Globus pallidus (tissue), 1 donor: Measurements from ENCODE around the gene TOR3A.

Experiments
- DNase-seq: peaks from one replicate; pipeline ENCODE4 v3.0.0-alpha.2; 2015; ENCODE audit warnings: low spot score

Gene TOR3A

DNA sequence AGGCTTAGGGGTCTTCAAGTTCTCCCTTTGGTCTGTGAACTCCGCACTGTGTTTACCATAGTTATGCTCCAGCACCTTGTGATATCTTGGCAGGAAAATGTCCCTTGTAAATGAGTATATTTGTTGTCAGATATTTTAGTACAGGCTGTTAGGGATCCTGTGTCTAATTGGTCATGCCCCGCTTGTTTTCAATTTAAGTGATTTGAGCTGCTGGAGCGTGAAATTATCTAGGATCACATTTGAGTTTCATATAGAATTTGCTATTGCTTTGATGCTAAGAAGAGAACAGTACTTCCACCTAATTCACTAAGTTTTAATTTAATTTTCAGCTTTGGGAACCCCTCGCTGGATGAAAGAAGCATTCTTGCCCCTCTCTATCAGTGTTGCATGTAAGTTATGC is 15.4 kb upstream of the TOR3A start:
- no peak for DNase-seq

DNA sequence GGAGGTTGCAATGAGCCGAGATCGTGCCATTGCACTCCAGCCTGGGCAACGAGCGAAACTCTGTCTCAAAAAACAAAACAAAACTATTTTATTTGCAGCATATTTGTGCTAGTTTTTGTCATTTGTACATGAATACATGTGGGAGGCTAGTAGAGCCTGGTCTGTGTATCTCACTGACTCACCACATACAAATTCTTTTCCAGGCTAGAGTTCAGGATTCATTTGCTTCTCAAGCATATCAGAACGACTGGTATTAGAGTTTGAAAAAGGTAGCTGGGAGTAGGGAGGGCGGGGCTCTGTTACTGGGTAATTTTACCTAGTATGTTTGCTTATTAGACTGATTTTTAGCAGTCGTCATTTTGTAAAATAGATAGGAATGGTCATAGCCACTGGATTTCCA is 4.5 kb upstream of the TOR3A start:
- DNase-seq: no peak

DNA sequence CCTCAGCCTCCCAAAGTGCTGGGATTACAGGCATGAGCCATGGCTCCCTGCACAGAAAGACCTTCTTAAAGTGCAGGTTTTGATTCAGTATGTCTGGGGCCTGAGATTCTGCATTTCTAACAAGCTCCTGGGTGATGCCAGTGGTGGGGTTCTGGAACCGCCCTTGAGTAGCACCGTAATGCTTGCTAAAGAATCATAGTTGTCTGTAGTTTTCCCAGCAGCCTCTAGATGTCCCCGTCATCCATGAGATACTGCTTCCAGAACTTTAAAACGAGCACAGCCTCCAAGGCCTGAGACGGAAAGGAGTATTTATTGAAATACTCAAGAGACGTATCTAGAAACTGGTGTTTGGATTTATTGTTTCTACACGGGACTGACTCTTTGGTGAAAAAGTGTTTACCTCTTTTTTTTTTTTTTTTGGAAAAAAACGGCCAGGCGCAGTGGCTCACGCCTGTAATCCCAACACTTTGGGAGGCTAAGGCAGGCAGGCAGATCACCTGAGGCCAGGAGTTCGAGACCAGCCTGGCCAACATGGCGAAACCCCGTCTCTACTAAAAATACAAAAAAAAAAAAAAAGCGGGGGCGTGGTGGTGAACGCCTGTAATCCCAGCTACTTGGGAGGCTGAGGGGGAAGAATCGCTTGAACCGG is 2.6 kb upstream of the TOR3A start:
- DNase-seq: peak; percentile 67

DNA sequence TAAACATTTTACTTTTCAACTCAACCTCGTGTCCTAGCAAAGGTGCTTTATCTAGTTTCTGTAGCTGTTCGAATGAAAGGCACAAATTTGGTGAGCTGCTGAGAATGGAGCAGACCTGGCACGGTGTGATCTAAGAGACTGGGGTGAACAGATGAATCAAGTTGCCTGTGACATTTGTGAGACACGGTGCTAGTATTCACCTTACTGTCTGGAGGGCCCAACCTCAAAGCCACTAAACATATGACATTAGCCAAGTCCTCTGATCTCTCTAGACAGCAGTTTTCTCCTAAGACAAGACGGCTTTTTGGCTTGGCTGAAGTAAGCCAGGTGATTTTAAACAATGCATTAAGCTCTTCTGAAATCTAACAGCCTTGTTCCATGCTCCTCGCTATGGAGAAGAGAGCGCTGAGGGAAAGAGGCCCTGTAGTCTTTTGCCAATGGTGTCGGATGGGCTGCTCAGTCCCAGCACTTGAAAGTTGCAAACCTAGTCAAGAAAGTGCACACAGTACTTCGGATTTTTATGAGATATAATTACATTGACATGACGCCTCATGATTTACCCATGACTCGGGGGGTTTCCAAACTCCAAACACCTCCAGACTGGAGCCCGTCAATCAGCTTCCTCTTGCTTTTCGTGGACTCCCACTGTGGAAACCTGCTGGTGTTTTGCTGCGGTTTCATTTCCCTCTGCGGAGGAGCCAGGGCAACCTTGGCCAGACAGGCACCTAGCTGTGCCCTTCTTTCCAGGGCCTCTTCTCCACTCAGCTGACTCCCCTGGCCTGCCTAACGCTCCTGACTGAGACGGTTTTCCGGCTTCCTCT is 794 bp upstream of the TOR3A start:
- DNase-seq: no peak

DNA sequence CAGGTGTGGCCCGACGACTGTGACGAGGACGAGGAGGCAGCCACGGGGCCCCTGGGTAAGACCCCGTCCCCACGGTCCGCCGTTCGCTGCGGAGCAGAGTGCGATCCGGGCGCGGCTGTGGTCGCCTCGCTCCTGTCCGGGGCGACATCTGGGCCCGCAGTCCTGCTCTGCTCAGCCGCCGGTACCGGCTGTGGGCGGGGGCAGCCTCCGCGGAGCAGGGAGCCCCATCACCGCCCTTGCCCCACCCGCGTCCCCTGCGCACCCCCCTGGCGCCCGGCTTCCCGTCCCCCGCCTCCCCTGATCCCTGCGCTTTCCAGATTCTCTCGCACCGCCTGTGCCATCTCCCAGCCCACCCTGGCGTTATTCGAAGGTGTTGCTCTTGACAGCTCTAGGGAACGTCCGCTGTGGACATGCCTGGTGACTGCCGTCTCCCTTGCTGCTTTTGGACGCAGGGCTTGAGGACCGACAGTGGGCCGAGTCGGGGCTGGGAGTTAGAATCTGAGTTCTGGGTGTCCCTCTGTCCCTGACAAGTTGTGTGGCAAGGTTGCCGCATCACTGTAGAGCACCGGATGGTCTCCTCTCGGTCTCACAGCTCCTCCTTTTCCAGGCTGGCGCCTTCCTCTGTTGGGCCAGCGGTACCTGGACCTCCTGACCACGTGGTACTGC is 596 bp downstream of the TOR3A start:
- DNase-seq: peak; percentile 11

DNA sequence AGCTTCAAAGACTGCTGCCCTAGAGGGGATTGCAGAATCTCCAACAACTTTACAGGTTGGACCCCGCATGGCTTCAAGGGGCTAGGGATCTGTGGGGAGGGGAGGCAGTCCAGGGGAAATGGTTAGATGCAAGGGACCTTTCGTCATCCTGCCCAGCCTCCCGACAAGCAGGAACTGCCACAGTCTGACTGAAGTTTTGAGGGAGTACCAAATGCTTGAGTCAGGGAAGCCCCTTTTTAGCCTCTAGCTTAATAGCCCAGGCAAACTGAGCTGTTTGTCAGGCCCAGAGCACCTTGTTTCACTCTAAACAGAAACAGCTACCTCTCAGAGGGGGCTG is 1.1 kb downstream of the TOR3A start:
- peak; percentile 18 for DNase-seq

DNA sequence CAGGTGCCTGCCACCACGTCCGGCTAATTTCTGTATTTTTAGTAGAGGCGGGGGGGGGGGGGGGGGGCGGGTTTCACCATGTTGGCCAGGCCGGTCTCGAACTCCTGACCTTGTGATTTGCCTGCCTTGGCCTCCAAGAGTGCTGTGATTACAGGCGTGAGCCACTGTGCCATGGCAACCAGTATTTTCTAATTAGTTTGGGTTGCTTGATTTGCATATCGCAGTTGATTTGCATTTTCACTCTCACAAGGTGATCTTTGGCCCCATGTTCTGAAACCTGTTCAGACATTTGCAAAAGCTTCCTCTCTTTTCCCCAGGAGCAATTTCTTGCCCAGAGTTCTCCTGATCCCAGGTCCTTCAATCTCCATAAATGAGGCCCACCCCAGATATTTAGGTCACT is 1.7 kb downstream of the TOR3A start:
- no peak for DNase-seq

DNA sequence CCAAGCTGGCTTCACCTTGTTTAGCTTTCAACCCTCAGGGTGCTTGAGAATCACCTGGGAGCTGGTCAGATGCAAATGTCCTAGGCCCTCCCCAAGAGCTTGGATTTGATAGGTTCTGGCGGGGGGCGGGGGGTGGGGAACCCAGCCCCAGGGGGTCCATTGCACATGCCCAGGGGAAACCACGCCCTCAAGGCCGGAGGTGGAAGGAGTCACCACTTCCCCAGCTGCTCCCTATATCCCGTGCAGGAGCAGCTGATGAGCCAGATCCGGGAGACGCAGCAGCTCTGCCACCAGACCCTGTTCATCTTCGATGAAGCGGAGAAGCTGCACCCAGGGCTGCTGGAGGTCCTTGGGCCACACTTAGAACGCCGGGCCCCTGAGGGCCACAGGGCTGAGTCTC is 5.8 kb downstream of the TOR3A start:
- no peak for DNase-seq

DNA sequence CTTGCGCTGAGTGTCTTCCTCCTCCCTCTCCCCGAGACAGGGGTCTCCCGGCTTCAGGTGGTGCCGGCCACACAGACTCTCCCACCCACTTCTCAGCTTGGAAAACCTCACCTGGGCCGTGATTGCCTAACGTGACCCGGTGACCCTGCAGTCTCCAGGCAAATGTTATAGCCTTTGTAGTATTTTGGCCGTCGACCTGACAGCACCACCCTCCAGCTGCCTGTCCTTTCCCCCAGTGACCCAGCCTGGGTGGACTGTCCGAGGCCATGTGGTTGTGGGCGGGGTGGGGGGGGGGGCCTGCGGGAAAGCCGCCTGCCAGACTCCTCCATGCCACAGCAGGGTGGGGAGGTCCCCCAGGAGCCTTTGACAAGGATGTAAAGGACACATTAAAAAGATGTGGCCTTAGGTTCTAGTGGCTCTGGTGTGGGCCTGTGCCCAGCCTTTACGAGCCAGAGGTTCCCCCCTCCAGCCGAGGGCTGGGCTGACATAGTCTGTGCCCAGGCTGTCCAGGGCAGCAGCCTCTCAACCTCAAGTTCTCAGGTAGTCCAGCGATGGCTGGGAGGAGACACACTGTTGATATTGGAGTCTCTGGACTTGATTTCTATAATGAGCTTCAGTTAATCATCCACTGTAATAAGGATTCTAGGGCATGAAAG is 8.1 kb downstream of the TOR3A start:
- DNase-seq: no peak

DNA sequence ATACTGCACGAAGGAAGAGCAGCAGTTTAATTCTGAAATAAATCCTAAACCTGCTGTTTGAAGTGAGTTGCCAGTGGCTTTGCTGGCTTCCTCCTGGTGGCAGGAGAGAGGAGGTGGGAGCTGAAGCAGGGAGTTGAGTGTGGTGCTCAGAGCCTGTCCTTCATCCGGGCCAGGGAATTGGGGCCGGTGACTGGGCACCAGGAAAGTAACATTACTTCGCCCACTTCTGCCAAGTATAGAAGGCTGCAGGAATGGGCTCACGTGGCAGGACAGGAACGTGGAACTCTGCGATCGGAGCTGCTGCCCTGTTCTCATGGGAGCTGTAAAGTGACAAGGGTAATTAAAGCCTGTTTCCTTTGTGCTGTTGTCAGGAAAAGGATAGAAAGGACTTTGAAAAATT is 8.7 kb downstream of the TOR3A start:
- DNase-seq: no peak

DNA sequence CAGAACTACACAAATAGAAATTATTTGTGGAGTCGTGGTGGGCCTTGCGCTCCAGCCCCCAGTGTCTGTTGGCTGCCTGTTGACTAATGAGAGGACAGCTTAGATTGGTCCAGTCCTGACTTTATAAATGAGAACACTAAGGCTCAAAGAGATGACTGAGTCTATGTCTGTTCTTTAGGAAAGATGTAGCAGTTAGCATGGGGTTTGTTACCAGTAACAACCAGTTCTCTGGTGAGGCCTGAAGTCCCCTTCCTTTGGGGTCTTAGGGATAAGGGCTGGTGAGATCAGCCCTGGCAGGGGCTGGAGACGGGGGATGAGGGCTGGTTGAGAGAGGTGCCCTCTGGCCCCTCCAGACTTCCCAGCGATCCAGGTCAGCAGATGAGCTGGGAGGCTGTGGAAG is 9.1 kb downstream of the TOR3A start:
- no peak for DNase-seq

DNA sequence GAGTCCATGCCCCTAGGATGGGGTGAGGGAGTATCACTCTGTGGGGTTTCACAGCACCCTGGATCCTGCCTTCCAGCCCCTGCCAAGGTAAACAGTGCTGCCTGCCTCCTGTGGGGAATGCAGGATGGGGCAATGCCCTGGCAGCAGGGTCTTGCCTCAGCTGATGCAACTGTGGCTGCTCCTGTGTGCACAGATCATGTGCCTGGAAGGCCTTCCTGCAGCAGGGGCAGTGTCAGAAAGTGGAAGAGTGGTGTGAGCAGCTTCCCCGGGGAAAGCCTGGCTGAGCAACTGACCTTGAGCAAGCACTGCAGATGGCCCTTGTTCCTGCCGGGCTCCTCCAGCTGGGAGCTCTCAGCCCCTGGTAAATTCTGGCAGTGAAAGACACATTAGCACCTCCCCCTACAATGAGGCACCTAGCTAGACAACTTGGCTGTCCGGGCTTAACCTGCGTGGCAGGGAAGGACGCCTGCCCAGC is 9.9 kb downstream of the TOR3A start:
- DNase-seq: no peak

DNA sequence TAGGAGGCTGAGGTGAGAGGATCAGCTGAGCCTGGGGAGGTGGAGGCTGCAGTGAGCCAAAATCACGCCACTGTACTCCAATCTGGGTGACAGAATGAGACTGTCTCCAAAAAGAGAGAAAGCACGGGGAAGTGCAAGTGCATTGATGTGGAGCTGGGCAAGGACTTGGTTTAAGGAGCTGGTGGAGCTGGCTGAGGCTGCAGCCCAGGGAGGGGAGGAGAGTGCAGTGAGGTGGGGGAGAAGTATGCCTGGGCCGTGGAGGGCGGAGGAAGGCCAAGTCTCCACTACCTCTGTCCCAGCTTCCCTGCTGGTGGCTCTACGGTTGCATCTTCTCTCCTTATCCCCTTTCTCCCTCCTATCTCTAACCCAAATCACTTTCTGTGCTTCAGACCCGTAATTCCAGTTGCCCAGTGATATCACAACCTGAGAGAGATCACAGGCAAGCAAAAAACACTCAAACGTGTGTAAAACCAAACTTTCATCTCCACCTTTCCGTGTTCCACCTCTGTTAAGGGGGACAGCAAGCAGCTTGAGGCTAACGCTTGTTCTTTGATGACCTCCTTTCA is 11.1 kb downstream of the TOR3A start:
- no peak for DNase-seq

DNA sequence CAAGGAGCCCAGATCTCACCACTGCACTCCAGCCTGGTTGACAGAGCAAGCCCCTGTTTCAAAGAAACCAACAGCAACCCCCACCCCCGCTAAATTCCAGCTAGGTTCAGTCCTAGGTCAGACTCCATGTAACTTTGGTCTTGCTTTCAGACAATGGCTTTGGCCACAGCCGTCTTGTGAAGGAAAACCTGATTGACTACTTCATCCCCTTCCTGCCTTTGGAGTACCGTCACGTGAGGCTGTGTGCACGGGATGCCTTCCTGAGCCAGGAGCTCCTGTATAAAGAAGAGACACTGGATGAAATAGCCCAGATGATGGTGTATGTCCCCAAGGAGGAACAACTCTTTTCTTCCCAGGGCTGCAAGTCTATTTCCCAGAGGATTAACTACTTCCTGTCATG is 12.9 kb downstream of the TOR3A start:
- no peak for DNase-seq

DNA sequence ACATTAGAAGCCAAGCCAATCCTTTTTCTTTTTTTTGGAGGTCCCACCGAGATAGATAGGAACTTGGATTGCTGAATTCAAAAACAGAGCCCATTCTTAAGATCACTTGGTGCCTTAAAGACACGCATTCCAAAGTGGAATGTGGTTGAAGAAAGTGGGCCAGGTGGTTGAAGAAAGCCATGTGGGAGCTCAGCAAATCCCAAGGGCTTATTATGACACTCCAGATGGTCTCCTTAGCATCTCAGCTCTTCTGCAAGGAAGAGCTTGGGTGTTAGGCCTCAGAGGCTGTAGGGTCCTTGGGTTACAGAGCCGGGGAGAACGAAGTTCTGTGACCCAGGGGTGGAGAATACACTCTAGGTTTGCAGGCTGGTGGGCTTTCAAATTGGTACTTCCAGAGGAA is 13.5 kb downstream of the TOR3A start:
- DNase-seq: no peak

DNA sequence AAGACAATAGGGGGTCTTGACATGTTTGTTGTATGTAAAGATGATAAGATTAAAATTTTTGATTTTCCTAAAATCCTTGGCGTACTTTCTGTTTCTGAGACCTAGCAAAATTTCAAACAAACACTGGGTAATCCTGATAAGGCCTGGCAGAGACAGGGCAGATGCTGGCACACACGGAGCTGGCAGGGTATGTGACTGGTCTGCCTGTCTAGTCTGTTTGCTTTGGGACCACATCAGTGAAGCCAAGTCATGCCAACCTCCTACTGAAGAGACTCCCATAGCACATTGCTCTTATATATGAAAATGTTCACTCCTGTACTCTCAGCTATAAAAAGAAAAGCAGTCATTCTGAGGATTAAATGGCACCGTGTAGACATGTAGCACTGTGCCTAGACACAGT is 14.1 kb downstream of the TOR3A start:
- DNase-seq: no peak

DNA sequence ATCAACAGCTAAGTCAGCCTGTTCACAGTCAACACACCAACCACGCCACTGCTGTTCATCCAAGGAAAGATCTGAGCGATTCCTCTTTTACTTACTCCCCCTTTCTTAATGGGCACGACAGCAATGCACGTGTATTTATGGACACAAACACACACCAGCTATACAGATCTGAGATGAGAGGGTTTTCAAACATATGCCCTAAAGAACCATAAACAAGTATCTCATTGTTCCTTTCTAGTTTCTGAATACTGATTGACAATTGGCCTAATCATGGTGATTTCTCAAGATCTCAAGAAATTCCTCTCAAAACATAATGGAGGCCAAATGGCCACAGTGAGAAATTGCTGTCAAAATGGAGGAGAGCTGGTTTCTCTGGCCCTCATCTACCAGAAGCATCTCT is 18.0 kb downstream of the TOR3A start:
- DNase-seq: no peak

DNA sequence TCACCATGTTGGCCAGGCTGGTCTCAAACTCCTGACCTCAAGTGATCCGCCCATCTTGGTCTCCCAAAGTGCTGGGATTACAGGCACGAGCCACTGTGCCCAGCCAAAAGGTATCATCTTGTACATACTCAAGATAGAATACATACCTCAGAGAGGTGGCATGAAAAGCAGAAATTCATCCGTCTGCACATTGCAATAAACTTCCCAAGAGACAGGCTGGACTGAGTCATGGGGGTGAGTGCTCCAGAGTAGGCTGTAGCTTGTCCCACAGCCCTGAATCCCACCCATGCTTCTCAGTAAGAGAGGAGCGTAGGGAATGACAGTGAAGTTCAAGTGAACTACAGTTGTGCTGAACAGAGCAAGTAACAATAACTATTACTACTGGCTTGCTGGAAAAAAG is 19.7 kb downstream of the TOR3A start:
- DNase-seq: no peak

DNA sequence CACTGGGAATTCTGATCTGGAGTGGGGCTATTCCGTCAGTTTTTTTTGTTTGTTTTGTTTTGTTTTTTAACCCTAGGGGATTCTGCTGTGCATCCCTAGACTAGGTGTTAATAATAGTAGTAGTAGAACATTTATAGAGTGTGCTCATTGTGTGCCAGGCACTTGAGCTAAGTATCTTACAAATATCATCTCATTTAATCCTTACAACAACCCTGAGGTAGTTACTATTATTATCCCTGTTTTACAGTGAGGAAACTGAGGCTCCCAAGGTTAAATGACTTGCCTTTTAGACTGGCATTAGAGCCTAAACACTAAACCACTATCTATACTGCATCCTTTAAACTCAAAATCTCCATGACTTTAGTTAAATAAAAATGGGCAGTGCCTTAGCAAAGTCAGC is 22.1 kb downstream of the TOR3A start:
- no peak for DNase-seq

DNA sequence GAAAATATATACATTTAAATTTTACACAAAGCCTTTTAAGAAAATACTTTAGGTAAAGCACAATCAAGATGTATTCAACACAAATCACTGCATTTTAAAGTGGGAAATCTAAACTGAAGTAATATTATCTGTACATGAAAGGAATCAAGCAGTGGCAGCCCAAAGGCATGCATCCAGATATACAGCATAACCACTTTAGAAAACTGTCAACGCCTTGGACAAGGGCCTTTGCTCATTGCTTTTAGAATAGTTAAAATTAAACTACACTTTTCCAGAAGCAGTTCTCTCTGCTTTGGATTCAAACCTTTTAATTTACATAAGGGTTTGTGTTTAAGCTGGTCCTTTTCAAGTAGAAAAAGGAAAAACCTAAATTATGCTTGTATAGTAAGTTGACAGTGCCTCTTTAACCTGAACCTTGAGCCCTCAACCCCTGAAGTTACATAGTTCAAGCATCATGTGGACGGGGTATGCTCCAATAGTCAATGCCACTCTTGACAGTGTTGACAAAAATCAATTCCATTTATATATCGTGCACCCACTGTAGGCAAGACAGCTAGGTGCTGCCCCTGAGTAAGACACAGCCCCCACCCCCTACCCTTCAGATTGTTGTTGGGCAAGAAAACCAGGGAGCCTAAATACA is 22.9 kb downstream of the TOR3A start:
- no peak for DNase-seq

DNA sequence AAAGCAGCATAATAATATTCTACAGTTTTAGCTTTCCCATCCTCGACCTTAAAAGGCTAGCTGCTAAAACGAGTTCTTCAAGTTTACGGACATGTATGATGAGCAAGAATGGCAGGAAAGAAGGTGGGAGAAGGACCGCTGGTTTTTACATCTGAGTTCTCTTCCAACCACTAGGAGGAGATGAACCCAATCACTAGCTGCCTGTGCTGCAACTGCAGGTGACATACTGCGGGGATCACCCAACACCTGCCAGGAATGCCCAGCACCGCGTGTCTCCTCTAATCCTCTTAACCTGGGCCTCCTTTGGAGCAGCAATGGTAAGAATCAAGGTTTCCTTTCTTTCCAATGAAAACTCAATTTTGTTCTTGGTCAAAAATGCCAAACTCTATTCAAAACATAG is 23.5 kb downstream of the TOR3A start:
- no peak for DNase-seq
